ENCODE measurements around the gene THAP12.
A peak's percentile ranks its signal among the peaks of the same experiment; 100 is the strongest.
"Not testable (repeated sequence)": the region's sequence is repeated elsewhere in the genome, so short reads cannot be mapped to it uniquely, and the experiment has no call there.

The THAP12 gene, protein sequence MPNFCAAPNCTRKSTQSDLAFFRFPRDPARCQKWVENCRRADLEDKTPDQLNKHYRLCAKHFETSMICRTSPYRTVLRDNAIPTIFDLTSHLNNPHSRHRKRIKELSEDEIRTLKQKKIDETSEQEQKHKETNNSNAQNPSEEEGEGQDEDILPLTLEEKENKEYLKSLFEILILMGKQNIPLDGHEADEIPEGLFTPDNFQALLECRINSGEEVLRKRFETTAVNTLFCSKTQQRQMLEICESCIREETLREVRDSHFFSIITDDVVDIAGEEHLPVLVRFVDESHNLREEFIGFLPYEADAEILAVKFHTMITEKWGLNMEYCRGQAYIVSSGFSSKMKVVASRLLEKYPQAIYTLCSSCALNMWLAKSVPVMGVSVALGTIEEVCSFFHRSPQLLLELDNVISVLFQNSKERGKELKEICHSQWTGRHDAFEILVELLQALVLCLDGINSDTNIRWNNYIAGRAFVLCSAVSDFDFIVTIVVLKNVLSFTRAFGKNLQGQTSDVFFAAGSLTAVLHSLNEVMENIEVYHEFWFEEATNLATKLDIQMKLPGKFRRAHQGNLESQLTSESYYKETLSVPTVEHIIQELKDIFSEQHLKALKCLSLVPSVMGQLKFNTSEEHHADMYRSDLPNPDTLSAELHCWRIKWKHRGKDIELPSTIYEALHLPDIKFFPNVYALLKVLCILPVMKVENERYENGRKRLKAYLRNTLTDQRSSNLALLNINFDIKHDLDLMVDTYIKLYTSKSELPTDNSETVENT

DNA sequence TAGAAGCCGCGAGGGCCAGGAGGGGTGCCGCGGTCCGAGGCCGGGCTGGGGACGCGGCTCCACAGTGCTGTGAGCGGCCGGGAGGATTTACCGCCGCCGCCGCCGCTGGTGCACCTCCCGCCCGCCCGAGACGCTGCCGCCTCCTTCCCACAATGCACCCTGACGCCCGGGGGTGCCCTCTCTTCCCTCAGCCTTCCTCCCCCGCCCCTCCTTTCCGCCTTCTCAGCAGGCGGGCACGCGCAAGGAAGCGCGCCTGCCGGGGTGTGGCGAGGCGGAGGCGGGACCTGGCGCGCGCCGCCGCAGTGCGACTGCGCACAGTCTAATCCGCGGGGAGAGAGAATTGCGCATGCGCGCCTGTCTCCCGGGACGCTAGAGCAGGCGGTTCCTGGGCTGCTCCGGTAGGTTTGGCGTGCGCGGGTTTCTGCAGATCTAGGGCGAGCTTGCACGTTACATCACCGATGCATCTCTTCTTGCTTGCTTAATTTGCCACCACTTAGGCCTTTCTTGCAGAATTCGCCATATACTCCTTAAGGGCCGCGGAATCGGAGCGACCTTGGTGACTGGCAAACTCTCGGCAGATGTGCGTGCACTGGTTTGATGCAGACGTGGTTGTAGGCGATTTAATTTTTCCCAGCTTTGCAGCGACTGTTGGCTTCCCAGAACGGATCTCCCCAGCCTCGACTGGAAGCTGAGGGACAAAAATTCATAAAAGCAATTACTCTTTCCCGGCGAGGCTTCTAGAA lies at the start of gene THAP12, which contains the start of gene GVQW3:
Gene THAP12, minus strand, starts transcription at position 156 of the 743 bp plus-strand sequence. CDS start 296 bp downstream, outside the sequence.
Gene GVQW3, plus strand, starts transcription at position 347 of the 743 bp plus-strand sequence. CDS start 506 bp downstream, outside the sequence.
- peak; percentile 94 for DNase-seq (ENCODE audit: low read depth)

DNA sequence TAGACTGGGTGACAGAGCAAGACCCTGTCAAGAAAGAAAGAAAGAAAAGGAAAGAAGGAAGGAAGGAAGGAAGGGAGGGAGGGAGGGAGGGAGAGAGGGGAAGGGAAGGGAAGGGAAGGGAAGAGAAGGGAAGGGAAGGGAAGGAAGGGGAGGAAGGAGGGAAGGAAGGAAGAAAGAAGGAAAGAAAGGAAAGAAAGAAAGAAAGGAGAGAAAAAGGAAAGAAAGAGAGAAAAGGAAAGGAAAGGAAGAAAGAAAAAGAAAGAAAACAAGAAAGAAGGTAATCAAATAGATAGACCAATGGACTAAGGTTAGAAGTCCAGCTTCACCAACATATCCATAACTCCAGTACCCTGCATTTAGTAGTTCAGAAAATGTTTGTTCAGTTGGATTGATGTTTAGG lies 45.7 kb upstream of the THAP12 start:
- DNase-seq (ENCODE audit: low read depth), result no peak

- DNase-seq (ENCODE audit: low read depth), result no peak
These were observed 44.0 kb upstream of the THAP12 start for GRCh38 chr11:76424891-76425290.

DNA sequence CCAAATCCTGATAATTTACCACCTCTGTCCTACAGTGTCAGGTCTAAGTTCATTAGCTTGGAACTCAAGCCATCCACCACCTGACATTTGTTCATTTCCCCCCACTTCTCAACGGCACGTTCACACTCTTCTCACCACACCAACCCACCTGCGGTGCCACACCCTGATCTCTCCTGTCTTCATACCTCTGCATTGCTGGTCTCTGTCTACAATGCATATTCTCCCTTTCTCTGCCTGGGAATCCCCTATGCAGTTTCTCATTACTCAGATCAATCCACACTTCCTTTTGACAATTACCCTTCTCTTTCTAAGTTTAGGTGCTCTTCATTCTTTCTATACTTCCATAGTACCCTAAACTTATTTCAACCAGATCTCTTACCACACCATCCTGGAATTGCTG lies 43.4 kb upstream of the THAP12 start:
- DNase-seq (ENCODE audit: low read depth), result no peak

GRCh38 chr11:76419896-76420295 lies 39.0 kb upstream of the THAP12 start:
- DNase-seq (ENCODE audit: low read depth), result no peak

- no peak for DNase-seq (ENCODE audit: low read depth)
These were observed 34.1 kb upstream of the THAP12 start for GRCh38 chr11:76415073-76415472.

DNA sequence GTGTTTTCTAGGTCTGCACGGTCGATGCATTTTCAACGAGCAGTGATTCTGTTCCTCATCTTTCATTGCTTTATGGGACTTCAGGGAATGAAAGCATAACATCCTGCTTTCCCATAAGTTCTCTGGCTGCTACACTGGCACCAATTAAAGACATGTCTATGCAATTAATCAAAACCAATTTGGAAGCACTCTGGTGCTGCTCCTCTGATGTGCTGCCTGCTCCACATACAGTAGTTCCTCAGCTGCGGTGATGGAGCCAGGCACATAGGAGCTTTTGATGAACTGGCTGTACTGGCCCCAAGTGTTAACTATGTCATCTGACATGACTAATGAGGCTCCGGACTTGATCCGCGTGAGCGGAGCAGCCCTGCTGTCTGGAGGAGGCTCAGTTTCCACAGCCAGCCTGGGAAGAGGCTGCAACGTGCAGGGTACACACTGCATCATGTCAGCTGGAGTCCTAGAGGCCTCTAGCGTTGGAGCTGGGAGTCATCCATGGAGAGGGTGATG lies 30.0 kb upstream of the THAP12 start:
- no peak for DNase-seq (ENCODE audit: low read depth)

- no peak for DNase-seq (ENCODE audit: low read depth)
These were observed 27.4 kb upstream of the THAP12 start for GRCh38 chr11:76408171-76408965.

- no peak for DNase-seq (ENCODE audit: low read depth)
These were observed 25.4 kb upstream of the THAP12 start for GRCh38 chr11:76406359-76406758.

DNA sequence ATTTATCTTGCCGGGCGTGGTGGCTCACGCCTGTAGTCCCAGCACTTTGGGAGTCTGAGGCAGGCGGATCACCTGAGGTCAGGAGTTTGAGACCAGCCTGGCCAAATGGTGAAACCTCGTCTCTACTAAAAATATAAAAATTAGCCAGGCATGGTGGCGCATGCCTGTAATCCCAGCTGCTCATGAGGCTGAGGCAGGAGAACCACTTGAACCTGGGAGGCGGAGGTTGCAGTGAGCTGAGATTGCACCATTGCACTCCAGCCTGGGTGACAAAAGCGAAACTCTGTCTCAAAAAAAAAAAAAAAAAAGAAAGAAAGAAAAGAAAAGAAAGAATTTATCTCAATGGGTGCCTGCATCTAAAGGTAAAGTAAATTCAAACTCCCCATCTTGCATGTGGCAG lies 20.6 kb upstream of the THAP12 start:
- DNase-seq (ENCODE audit: low read depth), result not testable (repeated sequence)

GRCh38 chr11:76400967-76401366 lies 20.0 kb upstream of the THAP12 start:
- no peak for DNase-seq (ENCODE audit: low read depth)

DNA sequence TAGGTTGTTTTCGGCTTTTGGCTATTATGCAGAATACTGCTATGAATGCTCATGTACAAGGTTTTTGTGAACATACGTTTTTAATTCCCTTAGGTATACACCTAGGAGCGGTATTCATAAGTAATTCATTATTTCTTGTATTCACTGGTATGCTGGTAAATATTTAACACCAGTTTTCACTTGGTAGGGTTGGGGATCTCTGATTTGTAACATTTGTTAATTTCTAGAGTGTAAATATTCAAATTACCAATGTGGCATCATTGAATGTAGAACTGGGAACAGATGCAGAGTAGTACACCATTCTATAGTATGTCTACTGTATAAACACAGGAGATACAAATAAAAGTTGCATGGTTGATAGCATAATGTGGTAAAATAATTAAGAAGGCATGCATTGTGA lies 16.5 kb upstream of the THAP12 start:
- no peak for DNase-seq (ENCODE audit: low read depth)

DNA sequence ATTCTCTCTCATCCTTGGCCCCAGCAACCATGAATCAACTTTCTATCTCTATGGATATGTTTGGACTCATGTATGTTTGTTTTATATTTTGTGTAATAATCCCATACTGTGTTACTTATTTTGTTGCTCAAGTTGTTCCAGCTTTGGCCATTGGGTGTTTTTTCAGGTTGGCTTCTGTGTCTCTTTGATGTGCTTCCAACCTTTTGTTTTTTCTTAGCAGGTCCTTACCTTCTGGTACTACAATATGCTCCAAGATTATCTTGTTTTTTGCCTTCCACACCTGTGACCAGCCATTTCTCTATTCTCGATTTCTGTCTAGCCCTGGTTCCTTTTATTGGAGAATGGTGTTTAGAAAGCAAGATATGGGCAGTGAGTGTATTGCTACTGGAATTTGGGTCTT lies 14.4 kb upstream of the THAP12 start:
- no peak for DNase-seq (ENCODE audit: low read depth)

DNA sequence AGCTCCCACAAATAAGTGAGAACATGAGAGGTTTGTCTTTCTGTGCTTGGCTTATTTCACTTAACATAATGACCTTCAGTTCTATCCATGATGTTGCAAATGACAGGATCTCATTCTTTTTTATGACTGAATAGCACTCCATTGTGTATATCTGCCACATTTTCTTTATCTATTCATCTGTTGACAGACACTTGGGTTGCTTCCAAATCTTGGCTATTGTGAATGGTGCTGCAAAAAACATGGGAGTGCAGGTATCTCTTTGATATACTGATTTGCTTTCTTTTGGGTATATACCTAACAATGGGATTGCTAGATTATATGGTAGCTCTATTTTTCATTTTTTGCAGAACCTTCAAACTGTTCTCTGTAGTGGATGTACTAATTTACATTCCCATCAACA lies 13.5 kb upstream of the THAP12 start:
- DNase-seq (ENCODE audit: low read depth), result no peak

GRCh38 chr11:76392870-76393269 lies 11.9 kb upstream of the THAP12 start:
- no peak for DNase-seq (ENCODE audit: low read depth)

- DNase-seq (ENCODE audit: low read depth), result no peak
These were observed 11.0 kb upstream of the THAP12 start for GRCh38 chr11:76391811-76392475.

- DNase-seq (ENCODE audit: low read depth), result no peak
These were observed 10.1 kb upstream of the THAP12 start for GRCh38 chr11:76391021-76391420.

DNA sequence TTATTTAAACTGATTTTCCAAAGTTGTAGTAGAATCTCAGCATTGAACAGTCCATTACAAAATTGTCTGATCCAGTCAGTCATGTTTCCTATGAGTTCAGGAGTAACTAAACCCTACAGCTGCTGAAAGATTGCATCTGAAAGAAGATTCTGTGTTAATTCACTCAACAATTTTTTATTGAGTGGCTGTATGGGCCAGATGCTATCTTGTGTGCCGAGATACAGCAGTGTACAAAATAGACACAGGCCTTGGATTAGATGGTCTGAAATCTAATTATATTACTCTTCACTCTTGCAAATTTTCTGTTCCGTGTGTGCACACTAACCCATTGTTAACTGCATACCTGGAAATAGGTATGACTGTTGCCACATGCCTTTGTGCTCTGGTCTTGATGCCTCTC lies 7.5 kb upstream of the THAP12 start:
- no peak for DNase-seq (ENCODE audit: low read depth)

DNA sequence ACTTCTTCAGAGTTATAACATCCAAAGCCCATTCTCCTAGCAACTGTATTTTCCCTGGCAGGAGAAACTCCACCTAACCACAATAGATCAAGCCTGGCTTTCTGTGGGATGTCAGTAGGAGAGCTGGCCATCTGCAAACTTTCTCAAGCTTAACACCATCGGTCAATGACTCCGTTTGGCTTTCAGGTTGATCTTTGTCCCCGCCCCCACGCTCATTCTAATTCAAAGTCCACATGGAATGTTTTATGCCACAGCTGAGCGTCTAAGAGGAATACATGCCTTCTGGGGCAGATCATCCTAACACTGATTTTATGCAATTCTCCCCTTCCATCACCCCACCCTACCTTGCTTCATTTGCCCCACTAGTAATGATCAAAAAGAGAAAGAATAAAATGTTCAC lies 5.0 kb upstream of the THAP12 start:
- DNase-seq (ENCODE audit: low read depth), result no peak

DNA sequence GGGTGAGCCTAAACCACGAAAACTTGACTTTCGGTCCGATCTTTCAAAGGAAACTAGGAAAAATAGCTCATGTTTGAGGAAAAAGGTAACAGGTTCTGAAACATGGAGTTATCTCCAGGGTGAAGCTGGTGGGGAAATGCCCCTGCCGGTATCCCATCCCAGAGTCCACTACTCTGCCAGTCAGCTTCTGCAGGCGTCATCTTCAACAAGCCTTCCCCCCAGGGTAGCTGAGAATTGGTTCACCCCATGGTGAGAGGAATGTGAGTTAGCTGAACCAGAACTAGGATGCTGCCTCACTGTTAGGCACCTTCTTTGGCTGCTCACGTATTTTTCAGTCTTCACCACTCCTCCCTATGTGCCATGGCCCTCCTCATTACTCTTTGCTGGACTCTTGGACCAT lies 1.3 kb upstream of the THAP12 start:
- DNase-seq (ENCODE audit: low read depth), result no peak
